Neural cell (in vitro differentiated cells): ENCODE results near the gene ATF6.

Experiments used
- CTCF ChIP-seq: fragments of 450-650 bp; IDR thresholded peaks from 2 replicates; pipeline ENCODE4 v1.5.1; 2014; ENCODE audit warnings: antibody characterized with exemption, mild to moderate bottlenecking, moderate library complexity; ENCODE audit not compliant: poor library complexity, severe bottlenecking
- EZH2 ChIP-seq: fragments of 200-600, 300-800 bp; shearing (Covaris generic), sonication (generic); IDR thresholded peaks from 2 replicates; pipeline ENCODE4 v1.6.1; 2014; ENCODE audit warnings: antibody characterized with exemption, low read length, borderline replicate concordance, mild to moderate bottlenecking; ENCODE audit not compliant: insufficient read depth, poor library complexity, severe bottlenecking
- POLR2AphosphoS5 ChIP-seq: IDR thresholded peaks from 2 replicates; pipeline ENCODE4 v1.6.1; 2012
- REST ChIP-seq: IDR thresholded peaks from 2 replicates; pipeline ENCODE4 v1.6.1; 2012; ENCODE audit warnings: borderline replicate concordance

DNA sequence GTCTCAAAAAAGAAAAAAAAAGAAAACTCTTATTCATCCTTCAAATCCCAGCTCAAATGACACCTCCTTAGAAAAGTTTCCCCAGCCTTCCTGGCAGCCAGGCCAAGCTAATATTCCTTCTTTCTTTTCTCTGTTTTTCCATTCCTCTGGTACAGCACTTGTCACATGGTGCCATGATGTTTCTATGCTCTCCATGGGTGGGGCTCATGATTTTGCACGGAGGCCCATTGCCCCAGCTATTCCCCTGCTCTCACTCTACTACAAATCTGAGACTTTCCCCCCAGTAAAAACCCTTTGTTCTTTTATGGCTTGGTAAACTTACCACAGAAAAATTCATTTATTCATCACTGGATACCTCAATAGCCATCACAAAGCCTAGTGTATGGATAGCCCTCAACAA lies 231.0 kb downstream of the ATF6 start:
- TF ChIP-seq CTCF (no peak), EZH2 (no peak), REST (no peak), POLR2AphosphoS5 (no peak)
